ENCODE results near the gene KIF5C.

DNA sequence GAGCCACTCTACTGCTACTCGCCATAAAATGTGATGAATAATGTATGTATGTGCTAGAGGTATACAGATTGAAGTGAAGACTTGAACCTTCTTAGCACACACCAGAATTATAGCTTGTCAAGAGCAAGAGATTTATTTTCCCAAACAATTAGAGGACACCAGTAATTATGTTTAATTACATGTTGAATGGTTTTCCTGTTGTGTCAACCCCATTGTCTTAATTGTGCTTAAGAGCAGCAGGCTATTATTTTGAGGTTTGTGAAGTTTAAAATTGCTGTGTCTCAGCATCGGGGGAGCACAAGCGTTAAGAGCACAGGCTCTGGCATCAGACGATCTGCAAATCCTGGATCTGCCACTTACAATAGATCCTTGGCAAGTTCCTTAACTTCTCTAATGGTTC lies 29.0 kb downstream of the KIF5C start:
- TF ChIP-seq, protein P1, sequence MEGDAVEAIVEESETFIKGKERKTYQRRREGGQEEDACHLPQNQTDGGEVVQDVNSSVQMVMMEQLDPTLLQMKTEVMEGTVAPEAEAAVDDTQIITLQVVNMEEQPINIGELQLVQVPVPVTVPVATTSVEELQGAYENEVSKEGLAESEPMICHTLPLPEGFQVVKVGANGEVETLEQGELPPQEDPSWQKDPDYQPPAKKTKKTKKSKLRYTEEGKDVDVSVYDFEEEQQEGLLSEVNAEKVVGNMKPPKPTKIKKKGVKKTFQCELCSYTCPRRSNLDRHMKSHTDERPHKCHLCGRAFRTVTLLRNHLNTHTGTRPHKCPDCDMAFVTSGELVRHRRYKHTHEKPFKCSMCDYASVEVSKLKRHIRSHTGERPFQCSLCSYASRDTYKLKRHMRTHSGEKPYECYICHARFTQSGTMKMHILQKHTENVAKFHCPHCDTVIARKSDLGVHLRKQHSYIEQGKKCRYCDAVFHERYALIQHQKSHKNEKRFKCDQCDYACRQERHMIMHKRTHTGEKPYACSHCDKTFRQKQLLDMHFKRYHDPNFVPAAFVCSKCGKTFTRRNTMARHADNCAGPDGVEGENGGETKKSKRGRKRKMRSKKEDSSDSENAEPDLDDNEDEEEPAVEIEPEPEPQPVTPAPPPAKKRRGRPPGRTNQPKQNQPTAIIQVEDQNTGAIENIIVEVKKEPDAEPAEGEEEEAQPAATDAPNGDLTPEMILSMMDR (conservative IDR thresholded peaks at IDR 0.05; ENCODE audit: low read depth in 2 of 2) = no peak
- TF ChIP-seq EZH2phosphoT487 (IDR thresholded peaks at IDR 0.05; ENCODE audit: unreplicated experiment) (no peak), POLR2AphosphoS5 (IDR thresholded peaks at IDR 0.05; ENCODE audit: low read depth) (no peak), CREB1 (CRISPR knock-in tag; IDR thresholded peaks at IDR 0.05; ENCODE audit: low read depth) (no peak), EZH2 (IDR thresholded peaks at IDR 0.05; ENCODE audit: low read depth, unreplicated experiment) (no peak), ZNF331 (CRISPR knock-in tag; IDR thresholded peaks at IDR 0.05; ENCODE audit: low read depth) (no peak)
- TF ChIP-seq, protein P2, sequence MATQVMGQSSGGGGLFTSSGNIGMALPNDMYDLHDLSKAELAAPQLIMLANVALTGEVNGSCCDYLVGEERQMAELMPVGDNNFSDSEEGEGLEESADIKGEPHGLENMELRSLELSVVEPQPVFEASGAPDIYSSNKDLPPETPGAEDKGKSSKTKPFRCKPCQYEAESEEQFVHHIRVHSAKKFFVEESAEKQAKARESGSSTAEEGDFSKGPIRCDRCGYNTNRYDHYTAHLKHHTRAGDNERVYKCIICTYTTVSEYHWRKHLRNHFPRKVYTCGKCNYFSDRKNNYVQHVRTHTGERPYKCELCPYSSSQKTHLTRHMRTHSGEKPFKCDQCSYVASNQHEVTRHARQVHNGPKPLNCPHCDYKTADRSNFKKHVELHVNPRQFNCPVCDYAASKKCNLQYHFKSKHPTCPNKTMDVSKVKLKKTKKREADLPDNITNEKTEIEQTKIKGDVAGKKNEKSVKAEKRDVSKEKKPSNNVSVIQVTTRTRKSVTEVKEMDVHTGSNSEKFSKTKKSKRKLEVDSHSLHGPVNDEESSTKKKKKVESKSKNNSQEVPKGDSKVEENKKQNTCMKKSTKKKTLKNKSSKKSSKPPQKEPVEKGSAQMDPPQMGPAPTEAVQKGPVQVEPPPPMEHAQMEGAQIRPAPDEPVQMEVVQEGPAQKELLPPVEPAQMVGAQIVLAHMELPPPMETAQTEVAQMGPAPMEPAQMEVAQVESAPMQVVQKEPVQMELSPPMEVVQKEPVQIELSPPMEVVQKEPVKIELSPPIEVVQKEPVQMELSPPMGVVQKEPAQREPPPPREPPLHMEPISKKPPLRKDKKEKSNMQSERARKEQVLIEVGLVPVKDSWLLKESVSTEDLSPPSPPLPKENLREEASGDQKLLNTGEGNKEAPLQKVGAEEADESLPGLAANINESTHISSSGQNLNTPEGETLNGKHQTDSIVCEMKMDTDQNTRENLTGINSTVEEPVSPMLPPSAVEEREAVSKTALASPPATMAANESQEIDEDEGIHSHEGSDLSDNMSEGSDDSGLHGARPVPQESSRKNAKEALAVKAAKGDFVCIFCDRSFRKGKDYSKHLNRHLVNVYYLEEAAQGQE (IDR thresholded peaks at IDR 0.05; ENCODE audit: unreplicated experiment) = no peak
- TF ChIP-seq, protein P3, sequence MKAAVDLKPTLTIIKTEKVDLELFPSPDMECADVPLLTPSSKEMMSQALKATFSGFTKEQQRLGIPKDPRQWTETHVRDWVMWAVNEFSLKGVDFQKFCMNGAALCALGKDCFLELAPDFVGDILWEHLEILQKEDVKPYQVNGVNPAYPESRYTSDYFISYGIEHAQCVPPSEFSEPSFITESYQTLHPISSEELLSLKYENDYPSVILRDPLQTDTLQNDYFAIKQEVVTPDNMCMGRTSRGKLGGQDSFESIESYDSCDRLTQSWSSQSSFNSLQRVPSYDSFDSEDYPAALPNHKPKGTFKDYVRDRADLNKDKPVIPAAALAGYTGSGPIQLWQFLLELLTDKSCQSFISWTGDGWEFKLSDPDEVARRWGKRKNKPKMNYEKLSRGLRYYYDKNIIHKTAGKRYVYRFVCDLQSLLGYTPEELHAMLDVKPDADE (IDR thresholded peaks at IDR 0.05) = no peak

All from GM23338 (cell line).